NOMO-1 treated with dmso at 0.1 percent for 144 hours (cell line): Measurements from ENCODE around the gene KIAA0513.
"Not testable (repeated sequence)": the region's sequence is repeated elsewhere in the genome, so short reads cannot be mapped to it uniquely, and the experiment has no call there.

Source experiments
- DNase-seq: peaks from one replicate; lab custom pipeline; 2025; ENCODE audit not compliant: unreplicated experiment; lab: John Stamatoyannopoulos, UW

Gene KIAA0513

DNA sequence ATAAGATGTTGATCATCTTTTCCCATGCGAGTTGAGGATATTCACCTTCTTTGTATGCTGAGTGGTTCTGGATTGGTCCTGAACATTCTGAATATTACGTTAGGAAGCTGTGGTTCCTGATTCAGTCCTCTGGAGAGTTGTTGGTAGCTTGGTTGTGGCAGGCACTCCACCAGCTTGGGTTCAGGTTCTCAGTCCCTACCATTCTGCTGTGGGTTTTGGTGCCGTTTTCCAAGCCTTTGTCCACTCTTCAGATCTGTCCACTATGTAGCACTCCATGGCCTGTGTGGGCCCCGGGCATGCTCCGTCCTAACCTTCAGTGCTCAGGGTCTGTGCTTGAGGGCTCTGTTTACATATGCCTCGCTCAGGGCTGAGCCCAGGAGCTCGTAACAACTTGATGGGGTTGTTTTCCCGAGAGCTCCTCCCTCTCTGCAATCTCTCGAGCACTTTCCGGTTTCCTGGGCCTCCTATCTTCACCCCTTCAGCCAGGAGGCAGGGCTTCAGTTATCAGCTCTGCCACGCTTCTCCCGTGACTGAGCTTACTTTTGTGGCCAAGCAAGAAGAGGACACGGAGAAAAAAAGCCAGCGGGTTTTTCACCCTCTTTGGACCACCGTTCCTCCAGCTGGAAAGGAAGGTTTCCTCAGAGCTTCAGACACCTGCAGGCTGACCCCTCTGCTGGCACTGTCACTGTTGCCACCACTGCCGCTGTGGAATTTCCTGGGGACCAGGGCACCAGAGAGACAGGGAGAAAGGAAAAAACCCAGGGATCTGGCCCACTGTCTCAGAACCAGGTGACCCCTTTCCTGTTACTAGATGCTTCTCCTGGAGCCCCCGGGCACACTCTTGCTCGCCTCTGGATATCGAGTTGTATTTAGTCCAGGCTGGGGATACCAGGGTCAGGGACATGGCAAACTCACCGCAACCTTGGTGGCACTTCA lies 19.6 kb downstream of the KIAA0513 start:
- no peak for DNase-seq

DNA sequence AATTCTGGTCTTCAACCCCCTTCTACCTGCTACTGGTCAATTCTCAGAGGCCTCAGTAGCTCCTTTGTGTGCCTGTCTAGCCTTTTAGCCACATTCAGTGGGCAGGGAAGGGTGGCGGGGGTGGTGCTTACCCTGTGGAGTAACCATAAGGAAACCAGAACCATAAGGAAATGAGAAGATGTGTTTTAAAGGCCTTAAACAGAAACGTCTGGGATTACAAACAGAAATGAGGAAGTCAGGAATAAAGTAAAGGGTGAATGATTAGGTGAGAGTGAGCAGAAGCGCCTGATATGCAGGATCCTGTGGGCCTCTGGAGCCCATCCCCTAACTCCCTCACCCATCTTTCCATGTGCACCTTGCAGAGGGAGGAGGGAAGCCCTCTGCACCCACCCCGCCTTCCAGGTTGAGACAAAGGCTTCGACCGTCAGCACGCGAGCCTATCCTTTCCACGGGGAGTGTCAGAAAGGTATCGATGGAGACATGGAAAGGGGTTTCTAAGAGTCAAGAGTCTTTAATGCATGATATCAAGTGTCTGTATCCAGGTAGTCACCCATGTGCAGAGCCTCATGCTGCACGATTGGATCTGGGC lies 20.4 kb downstream of the KIAA0513 start:
- peak; percentile 64 for DNase-seq

DNA sequence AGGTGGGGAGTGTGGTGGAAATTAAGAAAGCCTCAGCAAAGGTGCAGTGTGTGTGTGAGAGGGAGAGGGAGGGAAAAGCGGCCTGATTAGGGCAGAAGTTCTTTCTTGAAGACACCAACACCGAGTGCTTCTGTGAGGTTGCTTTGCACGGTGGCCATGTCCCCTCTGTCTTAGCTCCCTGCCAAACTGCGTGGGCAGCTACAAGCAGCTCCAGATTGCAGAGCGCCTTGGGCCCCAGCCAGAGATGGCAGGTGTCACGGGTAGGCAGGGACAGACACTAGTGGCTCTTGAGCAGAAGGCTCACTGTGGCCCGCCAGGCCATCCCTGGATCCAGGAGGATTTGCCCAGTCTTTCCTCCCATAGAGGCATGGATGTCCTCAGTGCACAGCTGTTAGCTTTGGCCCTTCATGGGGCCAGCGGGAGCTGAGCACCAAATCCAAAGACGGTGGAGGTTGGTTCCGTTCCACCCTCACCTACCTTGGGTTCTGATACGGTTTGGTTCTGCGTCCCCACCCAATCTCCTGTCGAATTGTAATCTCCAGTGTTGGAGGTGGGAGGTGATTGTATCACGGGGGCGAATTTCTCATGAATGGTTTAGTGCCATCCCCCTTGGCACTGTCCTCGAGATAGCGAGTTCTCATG lies 21.4 kb downstream of the KIAA0513 start:
- DNase-seq, result no peak

DNA sequence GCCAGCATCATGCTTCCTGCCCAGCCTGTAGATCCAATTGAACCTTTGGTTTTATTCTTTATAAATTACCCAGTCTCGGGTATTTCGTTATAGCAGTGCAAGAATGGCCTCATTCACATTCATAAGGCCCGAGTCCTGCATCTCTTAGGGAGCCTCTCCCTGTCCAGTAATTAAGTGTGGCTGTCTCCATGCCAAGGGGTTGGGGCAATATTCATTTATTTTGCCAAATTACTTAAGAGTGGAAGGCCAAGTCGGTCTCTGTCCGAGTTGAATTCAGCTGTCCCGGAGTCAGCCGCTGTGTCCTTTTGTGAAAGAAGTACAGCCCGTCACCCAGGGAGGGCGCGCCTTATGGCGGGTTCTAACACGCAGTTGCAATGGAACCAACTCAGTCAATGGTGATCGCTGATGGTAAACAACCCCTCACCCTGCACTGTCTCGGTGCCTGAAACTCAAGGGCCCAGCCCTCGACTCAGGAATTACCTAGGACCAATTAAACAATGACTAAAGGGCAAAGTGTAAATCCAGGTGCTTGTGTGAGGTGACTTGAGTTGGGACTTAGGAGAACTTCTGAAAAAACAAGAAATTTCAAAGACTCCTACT lies 22.2 kb downstream of the KIAA0513 start:
- DNase-seq, result no peak

DNA sequence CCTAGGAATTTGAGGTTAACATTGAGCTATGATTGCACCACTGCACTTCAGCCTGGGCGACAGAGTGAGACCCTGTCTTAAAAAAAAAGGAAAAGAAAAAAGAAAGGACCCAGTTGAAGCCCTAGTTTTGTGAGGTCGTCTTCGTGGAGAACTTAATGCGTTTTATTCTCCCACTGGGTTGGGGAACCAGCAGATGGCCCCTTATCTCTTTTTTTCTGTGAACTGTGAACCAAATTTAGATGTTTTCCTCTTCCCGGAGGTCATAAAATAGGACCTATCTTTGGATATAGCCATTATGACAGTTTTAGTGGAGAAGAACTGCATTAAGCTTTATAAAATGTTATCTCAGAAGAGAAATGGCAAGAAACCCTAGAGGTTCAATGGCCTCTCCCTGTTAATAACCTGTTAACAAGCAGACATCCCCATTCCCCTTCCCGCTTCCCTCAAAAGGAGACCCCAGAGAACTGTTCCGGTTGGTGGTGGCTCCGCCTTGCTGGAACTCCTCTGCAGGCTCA lies 23.5 kb downstream of the KIAA0513 start:
- no peak for DNase-seq

DNA sequence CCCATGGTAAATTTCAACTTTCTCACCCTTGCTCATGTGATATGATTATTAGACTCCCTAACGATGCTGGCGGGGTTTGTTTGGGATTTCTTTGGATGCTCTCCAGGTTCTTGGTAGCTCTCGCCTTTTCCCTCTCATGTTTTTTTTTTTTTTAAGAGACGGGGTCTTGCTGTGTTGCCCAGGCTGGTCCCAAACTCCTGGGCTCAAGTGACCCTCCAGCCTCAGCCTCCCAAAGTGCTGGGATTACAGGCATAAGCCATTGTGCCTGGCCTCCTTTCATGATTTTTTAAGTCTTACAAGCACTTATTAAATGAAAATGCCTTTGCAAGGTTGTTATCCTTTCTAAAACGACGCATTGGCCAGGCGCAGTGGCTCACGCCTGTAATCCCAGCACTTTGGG lies 24.1 kb downstream of the KIAA0513 start:
- DNase-seq, result no peak

DNA sequence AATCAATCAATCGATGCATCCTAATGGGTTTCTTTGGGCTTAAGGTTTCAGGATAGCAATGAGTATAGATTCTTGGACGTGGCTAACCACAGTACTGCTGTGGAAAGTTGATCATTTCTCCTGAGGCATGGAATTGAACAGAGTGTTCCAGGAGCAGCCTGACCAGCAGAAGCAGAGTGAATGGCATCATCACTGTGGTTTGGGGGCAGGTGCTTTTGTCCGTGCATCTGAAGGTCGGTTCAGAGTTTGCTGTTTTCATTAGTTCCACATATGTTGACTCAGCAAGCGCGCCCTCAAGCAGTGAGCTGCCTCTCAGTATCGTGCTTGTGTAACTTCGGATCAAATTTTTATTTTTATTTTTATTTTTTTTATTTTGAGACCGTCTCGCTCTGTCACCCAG lies 24.9 kb downstream of the KIAA0513 start:
- no peak for DNase-seq

DNA sequence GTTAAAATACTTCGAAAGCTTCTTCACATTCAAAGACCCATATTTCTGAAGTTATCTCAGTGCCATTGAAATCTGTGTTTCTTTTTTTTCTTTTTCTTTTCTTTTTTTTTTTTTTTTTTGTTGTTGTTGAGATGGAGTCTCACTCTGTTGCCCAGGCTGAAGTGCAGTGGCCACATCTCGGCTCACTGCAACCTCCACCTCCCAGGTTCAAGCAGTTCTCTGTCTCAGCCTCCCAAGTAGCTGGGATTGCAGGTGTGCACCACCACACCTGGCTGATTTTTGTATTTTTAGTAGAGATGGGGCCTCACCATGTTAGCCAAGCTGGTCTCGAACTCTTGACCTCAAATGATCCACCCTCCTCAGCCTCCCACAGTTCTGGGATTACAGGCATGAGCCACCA lies 26.7 kb downstream of the KIAA0513 start:
- DNase-seq, result not testable (repeated sequence)

DNA sequence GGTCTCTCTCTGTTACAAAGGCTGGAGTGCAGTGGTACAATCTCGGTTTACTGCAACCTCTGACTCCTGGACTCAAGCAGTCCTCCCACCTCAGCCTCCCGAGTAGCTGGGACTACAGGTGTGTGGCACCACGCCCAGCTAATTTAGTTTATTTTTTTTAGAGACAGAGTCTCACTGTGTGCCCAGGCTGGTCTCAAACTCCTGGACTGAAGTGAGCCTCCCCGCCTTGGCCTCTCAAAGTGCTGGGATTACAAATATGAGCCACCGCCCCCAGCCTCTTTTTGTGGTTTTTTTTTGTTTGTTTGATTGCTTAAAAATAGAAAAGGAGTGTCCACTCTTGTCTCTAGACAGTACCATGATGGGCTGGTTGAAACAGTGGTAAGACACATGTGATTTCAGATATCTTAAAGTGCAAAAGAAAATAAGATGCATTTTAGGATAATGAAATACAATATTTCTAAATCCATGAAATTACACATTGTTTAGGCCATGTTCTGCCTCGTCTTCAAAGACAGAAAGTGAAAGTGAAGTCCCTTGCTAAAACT lies 27.4 kb downstream of the KIAA0513 start:
- no peak for DNase-seq

DNA sequence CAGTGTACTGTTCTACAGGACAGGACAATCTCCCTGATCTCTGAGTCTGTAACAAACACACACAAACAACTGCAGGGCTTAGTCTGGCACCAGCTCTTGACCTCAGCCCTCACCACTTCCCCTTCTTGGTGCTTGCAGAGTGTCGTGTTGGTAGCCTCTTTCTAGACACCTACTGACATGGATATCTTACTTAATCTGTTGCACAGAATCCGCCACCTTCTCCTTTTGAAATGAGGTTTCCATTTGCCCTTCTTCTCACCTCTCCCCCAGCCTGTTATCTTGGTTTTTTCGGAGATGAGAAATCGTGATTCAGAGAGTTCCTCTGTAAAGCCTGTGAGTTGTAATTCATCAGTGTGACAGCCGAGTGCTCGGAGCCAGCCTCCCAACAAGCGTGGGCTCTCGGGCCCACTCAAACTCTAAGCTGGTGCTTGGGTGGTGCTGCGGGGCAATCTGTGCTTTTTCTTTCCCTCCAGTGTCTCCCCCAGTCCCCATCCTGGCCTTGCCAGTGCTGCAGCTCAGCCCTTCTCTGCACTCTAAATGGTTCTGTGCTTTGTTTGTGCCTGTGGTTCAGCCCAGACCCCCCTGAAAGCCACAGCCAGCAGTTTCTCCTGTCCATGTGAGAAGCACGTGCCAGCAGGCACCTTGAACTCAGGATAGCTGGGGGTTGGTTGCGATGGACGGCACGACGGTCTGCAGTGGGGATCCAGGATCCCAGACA lies 28.1 kb downstream of the KIAA0513 start:
- DNase-seq, result peak; percentile 96

DNA sequence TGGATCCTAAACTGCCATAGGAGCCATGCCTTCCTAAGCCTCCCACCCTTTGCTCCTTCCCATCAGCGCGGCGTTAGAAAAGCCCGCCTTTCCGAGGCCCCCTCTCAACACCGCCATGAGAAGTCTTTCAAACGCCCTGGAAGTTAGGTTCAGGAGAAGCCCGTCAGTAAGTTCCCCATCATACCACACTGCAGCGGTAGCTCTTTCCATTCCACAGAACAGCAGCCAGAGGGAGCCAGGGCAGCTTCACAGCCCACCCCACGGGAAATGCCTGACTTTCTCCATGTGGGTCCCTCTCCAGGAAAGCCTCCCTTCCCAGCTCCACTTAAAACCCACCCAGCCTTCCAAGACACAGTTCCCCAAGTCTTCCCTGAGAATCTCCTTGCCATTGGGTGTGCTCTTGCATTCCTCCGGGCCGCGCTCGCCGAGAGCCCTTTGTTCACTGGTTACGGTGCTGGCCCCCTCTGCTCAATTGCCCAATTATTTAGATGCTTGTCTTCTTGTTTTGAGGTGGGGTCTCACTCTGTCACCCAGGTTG lies 28.7 kb downstream of the KIAA0513 start:
- no peak for DNase-seq

DNA sequence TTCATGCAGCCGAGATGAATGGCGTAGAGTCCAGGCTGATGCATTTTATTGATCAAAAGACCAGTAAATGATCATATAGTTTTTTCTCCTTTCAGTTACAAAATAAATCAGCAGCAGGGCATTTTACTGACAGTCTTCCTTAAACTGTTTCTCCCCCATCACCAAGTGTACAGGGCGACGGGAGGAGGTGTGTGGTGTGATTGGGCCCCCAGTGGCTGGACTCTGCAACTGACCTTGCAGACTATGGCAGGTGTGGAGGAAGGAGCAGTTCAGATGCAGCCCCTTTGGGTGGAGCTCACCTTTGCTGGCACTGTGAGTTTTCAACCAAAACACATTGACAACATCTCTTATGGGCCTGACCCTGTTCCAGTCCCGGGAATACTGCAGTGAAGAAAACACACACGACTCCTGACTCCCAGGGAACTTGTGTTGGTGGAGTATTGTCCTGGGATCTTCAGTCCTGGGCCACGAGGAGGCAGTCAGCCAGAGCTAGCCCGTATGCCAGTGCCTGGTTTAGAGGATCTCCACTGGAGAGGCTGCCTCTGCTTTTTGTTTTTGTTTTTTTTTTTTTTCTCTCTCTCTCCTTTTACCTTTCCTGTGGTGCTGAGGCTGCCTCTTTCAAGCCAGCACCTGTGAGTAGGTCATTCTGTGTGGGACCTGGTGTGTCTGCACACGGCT lies 29.8 kb downstream of the KIAA0513 start:
- no peak for DNase-seq

DNA sequence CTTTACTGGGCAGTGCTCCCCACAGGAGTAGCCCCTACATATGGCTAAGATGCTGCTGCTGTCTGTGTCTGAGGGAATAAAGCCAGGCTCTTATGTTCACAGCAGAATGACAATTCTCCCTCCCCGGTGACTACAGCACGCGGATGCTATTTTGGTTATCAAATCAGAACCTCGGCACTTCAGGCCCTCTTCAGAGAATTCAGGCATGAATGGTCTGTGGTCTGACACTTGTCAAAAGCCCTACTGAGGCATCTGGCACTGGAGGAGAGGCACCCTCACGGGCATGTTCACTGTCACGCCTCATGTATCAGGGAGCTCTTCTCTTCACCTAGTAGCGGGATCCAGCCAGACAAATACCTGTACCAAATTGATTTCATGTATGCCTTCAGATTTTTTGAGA lies 30.4 kb downstream of the KIAA0513 start:
- no peak for DNase-seq

DNA sequence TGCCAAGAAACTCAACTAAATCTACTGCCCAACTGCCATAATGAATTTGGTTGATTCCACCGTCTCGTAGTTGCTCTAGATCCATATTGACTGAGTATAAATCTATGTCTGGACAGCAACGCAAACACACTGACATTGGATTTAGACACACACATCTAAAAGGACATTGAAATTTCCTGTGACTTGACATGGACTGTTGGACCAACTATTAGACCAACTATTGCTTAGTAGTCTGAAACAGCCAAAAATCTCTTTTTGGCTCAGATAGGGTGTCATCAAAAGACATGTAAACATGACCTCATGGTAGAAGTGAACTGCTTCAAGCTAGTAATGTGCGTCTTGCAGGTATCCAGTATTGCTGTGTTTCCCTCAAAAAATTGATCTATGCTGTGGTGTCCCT lies 31.3 kb downstream of the KIAA0513 start:
- no peak for DNase-seq

DNA sequence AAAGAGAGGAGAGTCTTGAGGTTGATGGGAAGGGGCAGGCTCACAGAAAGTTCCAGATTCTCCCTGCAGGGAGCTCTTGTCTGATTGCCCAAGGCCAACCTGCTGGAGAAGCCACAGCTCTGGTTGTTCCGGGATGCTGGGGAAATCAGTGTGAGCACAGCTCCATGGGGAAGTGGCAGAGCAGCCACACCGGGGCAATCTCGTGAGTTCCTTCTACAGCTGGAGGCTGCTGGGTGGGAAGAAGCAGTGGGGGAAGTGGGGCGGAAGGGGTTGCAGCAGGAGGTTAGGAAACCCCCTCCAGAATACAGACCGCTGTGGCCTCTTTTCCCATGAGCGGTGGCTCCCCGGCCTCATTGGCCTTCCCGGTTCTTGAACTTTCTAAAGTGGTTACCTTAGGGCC lies 34.0 kb downstream of the KIAA0513 start:
- DNase-seq, result peak; percentile 67

DNA sequence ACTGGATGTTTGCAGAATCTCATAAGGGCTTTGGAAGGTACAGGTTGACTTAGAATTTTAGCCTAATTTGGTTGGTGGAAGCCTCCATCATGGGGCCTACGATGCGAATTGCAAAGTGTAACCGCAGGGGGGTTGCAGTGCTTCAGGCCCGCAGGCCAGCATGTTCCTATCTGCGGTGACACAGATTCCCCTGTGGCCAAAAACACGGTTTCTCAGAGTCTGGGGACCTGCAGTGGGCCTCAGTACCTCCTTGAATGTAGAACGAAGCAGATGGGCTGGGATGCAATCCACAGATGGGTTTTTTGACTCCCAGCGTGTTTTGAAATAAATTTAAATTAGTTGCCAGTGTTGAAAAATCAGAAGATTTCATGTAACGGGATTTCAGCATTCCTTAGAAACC lies 34.7 kb downstream of the KIAA0513 start:
- DNase-seq, result no peak

DNA sequence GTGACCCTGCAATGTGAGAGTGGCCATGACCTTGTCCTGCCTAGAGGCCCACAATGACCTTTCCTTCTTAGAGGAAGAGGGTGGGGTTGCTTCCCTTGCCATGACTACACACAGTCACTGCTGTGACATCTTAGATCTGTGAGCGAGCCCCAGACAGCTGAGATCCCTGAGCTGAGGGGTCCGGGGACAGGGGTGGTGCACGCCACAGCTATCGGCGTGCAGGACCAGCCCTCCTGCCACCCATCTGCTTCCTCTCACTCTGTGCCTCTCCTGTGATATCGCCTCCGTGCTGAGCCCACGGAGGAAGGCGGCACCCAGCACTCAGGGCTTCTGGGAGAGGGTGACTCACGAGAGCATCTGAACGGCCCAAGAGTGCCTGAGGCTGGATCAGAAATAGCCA lies 35.2 kb downstream of the KIAA0513 start:
- DNase-seq, result no peak

DNA sequence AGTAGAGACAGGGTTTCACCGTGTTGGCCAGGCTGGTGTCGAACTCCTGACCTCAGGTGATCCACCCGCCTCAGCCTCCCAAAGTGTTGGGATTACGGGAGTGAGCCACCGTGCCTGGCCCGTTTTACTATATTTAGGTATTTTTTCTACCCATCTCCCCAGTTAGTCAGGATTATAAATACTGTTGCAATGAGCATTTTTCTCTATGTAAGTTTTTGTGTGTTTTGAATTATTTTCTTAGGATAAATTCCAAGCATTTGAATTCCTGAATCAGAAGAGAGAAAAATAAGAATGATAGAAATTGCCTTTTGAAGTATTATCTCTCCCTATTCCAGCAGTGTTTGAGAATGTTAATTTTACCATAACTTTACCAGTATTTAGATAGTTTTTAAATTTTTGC lies 36.6 kb downstream of the KIAA0513 start:
- no peak for DNase-seq

DNA sequence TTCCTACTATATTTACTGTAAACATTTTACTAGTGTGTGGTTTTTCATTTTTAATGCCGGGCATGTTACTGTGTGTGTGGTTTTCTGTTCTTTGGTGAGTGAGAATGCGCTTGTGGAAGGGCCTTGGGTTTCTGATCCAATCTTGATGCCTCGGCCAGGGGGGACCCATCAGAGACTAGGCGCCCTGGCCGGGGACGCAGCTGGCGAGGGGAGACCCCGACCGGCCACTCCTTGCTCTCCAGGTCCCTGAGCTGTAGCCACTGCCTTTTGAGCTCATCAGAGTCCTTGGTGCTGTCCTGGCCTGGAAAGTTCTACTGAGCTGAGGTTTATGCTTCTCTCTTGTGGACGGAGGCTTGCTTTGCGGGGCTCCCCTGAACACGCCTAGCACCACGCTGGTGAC lies 37.5 kb downstream of the KIAA0513 start:
- DNase-seq, result no peak
